Omental fat pad (tissue), 4 donors: ENCODE results near the gene CCKAR. TPM values are rescaled to one million over a fixed set of nuclear protein-coding genes. Genes with fewer than 3 reads are reported as not detected.

Experiments
- ATAC-seq: fragments of 150-250 bp; one replicate; pipeline ENCODE4 v1.9.1; 2016; ENCODE audit warnings: mild to moderate bottlenecking, moderate library complexity; ENCODE audit not compliant: low FRiP score
- DNase-seq: peaks from one replicate; pipeline ENCODE4 v3.0.0-alpha.2; 2019; ENCODE audit warnings: low spot score
- CTCF ChIP-seq, 3 donors: fragments of 450-650 bp; IDR thresholded peaks; one replicate each; pipeline ENCODE4 v1.5.1; 2016 to 2017; ENCODE audit warnings: antibody characterized with exemption in 3 of 3, mild to moderate bottlenecking in 3 of 3, moderate library complexity in 2 of 3
- total RNA-seq, 4 donors: library from RNA; depleted of rRNA; stranded (reverse); fragments of >200 nt; gene quantifications; one replicate each; pipeline ENCODE4 v1.1.0, GENCODE V29; 2016

Gene CCKAR
- total RNA-seq, 4 donors from 2014 or later, result not detected

- DNase-seq, result no peak
- TF ChIP-seq CTCF (IDR thresholded peaks at IDR 0.05), result no peak
- ATAC-seq, result no peak
Measured at GRCh38 chr4:26462874-26463273, 27.4 kb downstream of the CCKAR start.

- DNase-seq, result no peak
- ATAC-seq, result no peak
- no peak for TF ChIP-seq CTCF (IDR thresholded peaks at IDR 0.05)
Measured at GRCh38 chr4:26459756-26460530, 30.3 kb downstream of the CCKAR start.

GRCh38 chr4:26459054-26459755 is 31.1 kb downstream of the CCKAR start:
- ATAC-seq, result no peak
- no peak for TF ChIP-seq CTCF (IDR thresholded peaks at IDR 0.05)

GRCh38 chr4:26458157-26458561 is 32.1 kb downstream of the CCKAR start:
- DNase-seq, result no peak
- TF ChIP-seq CTCF (IDR thresholded peaks at IDR 0.05), result no peak
- ATAC-seq, result no peak

More at GRCh38 chr4:26459054-26459755, 31.1 kb downstream of the CCKAR start:
- DNase-seq, result no peak

- no peak for TF ChIP-seq CTCF (IDR thresholded peaks at IDR 0.05)
- DNase-seq, result no peak
- ATAC-seq, result no peak
Measured at GRCh38 chr4:26457412-26457811, 32.9 kb downstream of the CCKAR start.

GRCh38 chr4:26455571-26455970 is 34.7 kb downstream of the CCKAR start:
- DNase-seq (no peak), ATAC-seq (no peak)

More at GRCh38 chr4:26455571-26455970, 34.7 kb downstream of the CCKAR start:
- no peak for TF ChIP-seq CTCF (IDR thresholded peaks at IDR 0.05)
